Pericardium fibroblast (primary cell): ENCODE data around the gene MRPL38. TPM values are rescaled to one million over a fixed set of nuclear protein-coding genes. Genes with fewer than 3 reads are reported as not detected.

Experiments
- total RNA-seq: library from RNA; depleted of rRNA; stranded (reverse); fragments of >200 nt; gene quantifications from 2 replicates; pipeline ENCODE4 v1.2.3, GENCODE V29; 2015

The MRPL38 gene
- 16.5 and 20.1 TPM in 2 replicates for total RNA-seq

GRCh38 chr17:75904749-75905521 lies at the start of gene MRPL38:
TSS of gene MRPL38 (minus strand) at chr17:75904884. CDS start at chr17:75904875, 9 bp downstream.

GRCh38 chr17:75940727-75941441 lies 36.2 kb upstream of the MRPL38 start, which contains the start of gene FBF1:
TSS of gene FBF1 (minus strand) at chr17:75941042. CDS start at chr17:75938149, 2,893 bp downstream.

GRCh38 chr17:75896415-75897159 lies 8.1 kb downstream of the MRPL38 start, which contains the start of gene TRIM65:
TSS of gene TRIM65 (minus strand) at chr17:75896951. CDS start at chr17:75896937, 14 bp downstream.

GRCh38 chr17:75878174-75878998 lies 26.3 kb downstream of the MRPL38 start, which contains the start of gene TRIM47:
TSS of gene TRIM47 (minus strand) at chr17:75878581. CDS start at chr17:75878548, 33 bp downstream.

GRCh38 chr17:75855310-75856061 lies 49.2 kb downstream of the MRPL38 start, which contains the start of gene WBP2:
TSS of gene WBP2 (minus strand) at chr17:75855335. CDS start at chr17:75855297, 38 bp downstream.

Other genes with a start within 250 kb of the MRPL38 start
- gene RECQL5, start 237.7 kb downstream of the MRPL38 start, total RNA-seq = 7.5 and 9.6 TPM in 2 replicates
- gene SAP30BP, start 237.5 kb downstream of the MRPL38 start, total RNA-seq = 35.0 and 62.0 TPM in 2 replicates
- 0.17 and 1.4 TPM in 2 replicates for gene ITGB4, start 183.4 kb downstream of the MRPL38 start, total RNA-seq
- gene GALK1, start 139.7 kb downstream of the MRPL38 start, total RNA-seq = 46.3 and 48.2 TPM in 2 replicates
- 10.3 and 17.0 TPM in 2 replicates for gene UNK, start 120.1 kb downstream of the MRPL38 start, total RNA-seq
- 0.70 and 1.6 TPM in 2 replicates for gene UNC13D, start 60.5 kb downstream of the MRPL38 start, total RNA-seq
- 51.3 and 60.2 TPM in 2 replicates for gene WBP2, start 49.5 kb downstream of the MRPL38 start, total RNA-seq
- 25.0 and 34.0 TPM in 2 replicates for gene TRIM47, start 26.3 kb downstream of the MRPL38 start, total RNA-seq
- 21.9 and 37.7 TPM in 2 replicates for gene TRIM65, start 7.9 kb downstream of the MRPL38 start, total RNA-seq
- 4.9 and 6.8 TPM in 2 replicates for gene FBF1, start 36.2 kb upstream of the MRPL38 start, total RNA-seq
- gene ACOX1, start 74.3 kb upstream of the MRPL38 start, total RNA-seq = 19.1 and 24.3 TPM in 2 replicates
- 14.7 and 37.5 TPM in 2 replicates for gene TEN1, start 74.4 kb upstream of the MRPL38 start, total RNA-seq
- 0.77 and 2.7 TPM in 2 replicates for gene CDK3, start 96.0 kb upstream of the MRPL38 start, total RNA-seq
- not detected in 2 replicates for gene EVPL, start 122.4 kb upstream of the MRPL38 start, total RNA-seq
- gene SRP68, start 167.6 kb upstream of the MRPL38 start, total RNA-seq = 16.7 and 24.9 TPM in 2 replicates
- not detected in 2 replicates for gene GALR2, start 169.9 kb upstream of the MRPL38 start, total RNA-seq
- gene ZACN, start 174.3 kb upstream of the MRPL38 start, total RNA-seq = not detected in 2 replicates
- 48.9 and 49.9 TPM in 2 replicates for gene EXOC7, start 198.9 kb upstream of the MRPL38 start, total RNA-seq
- gene FOXJ1, start 236.4 kb upstream of the MRPL38 start, total RNA-seq = not detected in 2 replicates